Cortex of kidney (tissue), 1 donor: Measurements from ENCODE around the gene GSAP.

Experiments
- DNase-seq: peaks from one replicate; lab custom pipeline; 2025; lab: John Stamatoyannopoulos, UW

Gene GSAP

DNA sequence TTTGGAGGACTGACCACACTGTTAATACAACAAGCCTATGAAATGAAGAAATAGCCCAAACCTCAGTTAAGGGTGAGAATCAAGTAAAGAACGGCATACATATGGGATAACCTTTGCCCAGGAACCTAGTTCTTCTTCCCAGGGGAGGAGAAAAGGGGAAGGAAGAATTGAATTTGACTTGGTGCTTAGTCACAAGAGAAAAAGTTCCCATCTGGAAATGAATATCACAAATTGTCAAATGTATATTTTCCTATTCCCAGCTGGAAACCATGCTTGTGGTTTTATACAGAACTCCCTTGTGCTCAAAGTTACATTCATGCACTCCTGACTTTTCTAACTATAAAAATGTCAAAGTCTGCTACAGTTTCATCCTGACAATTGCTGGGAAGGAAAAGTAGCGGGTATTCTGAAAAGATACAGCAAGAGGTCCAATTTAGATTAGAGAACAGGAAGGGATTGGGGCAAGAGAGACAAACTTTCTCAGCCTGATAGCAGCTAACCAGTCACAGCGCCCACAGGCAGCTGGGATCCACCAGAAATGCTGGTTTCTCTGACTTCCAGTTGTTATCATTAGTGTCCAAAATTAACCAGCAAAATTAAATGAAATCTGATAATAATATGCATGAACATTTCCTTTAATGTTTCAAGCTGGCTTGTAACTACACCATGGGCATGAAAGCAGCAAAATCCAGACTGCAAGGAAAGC is 18.6 kb upstream of the GSAP start:
- DNase-seq = no peak

GRCh38 chr7:77433901-77434300 is 17.8 kb upstream of the GSAP start:
- no peak for DNase-seq

DNA sequence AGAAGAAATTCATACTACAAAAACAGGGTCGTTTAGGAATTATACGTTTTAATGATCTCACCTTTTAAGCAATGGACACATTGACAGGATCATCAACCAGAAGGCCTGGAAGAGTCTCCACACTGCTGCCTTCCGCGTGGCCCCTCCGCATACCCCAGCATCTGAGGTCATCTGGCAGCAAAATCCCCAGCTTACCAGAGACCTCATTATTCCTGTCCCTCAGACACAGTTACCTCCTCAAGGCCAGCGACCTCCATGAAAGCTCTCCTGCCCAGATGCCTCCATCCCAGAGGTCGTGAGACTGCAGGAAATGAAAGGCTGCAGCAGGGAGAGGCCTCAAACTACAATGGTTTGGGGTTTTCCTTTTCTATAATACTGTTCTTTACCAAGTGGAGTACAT is 14.8 kb upstream of the GSAP start:
- no peak for DNase-seq

DNA sequence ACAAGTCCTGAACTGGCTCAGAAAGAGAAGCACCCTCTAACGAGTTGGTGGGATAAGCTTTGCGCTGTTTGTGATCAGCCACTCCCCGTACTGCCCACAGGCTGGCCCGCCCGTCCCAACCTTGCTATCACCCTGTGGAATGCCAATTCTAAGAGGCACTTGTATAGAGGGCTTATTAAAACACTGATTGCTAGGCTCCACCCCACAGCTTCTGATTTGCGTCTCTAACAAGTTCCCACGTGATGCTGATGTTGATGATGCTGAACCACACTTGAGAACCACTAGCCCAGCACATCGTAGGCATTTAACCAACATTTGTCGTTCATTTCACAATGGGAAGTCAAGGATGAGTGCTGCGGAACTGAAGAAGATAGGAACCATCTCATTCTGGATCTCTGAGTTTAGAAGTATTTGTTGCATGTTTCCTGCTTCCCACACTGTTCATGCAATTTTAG is 12.7 kb upstream of the GSAP start:
- no peak for DNase-seq

DNA sequence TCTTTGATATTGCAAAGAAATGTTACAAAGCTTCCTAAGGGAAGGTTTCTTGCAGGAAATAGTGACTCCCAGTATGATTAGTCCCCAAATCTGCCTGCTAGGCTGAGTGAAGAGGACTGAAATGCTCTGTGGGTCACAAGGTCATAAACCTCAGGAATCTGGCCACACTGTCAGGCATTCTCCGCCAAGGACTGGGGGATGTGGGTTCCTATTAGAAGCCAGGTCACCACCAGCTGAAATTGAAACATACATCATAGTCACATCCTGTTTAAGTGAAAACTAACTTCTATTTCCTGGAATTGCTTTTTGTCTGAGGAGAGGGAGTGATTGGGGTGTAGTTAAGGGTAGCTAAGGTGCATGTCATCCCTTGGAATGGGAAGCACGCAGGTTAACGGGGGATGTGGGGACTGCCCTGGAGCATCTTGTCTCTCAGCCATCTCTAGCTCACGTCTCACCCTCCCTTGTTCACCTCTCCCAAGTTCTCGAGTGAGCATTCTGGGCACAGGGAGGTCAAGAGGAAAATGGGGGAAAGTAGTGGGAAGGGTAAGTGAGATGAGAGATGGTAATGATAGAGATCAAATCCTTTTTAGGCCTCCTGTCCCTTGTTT is 12.0 kb upstream of the GSAP start:
- DNase-seq = no peak

DNA sequence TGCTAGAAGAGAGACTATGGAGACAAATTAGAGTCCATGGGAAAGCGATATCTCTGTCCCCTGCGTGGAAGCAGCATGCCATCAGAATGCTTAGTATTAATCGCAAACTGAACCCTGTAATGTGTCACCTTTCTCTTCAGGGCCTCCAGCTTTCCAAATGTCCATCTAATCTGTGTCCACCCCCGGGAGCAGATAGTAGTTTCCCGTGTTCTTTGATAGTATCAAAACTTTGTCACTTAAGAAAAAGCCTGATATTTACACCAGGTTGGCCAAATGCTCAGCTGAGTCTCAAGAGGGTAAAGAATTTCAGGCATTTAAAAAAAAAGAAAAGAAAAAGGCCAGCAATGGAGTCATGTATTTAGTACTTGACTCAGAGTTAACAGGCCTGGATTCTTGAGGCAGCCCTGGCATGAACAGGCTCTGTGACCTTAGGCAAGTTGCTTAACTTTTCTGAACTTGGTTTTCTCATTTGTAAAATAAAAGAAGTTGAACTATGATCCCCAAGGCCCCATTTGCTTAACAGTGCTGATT is 10.4 kb upstream of the GSAP start:
- no peak for DNase-seq

GRCh38 chr7:77426052-77426404 is 9.9 kb upstream of the GSAP start:
- no peak for DNase-seq

DNA sequence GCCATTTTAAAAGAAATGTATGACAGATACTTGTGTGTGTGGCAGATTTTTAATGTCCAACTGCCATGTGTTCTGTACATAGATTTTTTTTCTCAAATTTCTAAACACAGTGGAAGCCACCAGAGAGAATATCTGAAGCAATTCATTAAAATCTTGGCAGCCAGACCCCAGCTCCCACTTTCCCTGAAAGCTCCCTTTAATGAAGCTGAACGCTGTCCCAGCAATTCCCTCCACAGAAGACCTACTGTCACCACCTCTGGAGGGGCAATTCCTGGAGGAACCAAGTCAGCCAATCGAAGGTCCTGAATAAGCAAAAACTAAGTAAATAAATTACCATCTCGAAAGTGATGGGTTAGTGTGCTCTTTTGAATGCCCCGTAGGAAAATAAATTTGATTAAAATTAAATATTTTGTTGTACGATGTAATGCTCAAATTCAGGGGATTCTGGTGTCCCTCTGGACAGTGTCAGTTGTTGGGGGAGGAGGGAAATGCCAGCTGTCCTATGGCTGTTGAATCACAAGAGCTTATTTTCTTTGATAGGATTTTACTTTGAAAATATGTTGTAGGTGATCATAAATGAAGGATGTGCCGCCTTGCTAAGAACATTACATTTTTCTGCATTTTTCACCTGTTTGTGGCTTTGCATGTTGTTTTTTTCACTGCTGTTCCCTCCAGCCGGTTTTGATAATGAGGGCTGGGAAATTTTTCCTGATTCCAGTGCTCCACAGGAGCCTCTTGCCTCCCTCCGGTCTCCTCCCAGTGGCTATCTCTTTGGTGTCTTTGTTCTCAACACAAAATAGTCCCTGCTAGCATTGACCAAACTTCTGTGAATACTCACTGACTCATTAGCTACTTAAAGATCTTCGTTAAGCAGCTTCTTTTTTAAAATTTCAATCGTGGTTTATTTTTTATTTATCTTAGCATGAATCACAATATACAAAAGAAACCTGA is 9.2 kb upstream of the GSAP start:
- no peak for DNase-seq

GRCh38 chr7:77422500-77422899 is 6.4 kb upstream of the GSAP start:
- DNase-seq = no peak

DNA sequence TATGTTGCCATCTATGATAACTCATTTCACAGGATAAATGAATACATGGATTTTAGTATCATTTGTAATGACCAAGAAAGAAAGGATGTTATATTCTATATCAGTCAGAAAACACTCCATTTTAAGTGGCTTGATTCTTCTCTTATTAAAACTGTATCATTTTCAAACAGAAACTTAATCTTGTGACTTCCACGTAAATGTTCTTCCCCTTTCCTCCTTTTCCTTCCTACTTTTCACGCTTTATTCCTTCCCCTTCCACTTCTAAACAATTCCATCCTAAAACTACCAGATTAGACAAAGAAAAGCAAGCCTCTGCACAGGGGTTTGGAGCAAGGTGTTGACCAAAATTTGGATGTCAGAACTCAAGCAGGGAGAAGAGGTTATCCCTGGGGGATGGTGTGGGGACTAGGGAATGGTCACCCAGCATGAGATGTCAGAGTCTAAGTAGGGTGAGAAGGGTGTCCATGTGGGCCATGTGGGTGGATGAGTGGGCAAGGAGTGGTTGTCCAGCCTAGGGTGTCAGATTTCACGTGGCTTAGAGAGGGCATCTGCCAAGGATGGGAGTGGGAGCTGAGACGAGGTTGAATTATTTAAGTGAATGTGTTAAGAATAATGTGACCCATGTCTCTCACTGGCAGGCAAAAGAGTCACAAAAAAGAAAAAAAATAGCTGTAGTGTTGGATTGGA is 5.0 kb upstream of the GSAP start:
- DNase-seq = no peak

GRCh38 chr7:77420438-77420837 is 4.3 kb upstream of the GSAP start:
- DNase-seq = no peak

- no peak for DNase-seq
Measured at GRCh38 chr7:77419102-77419501, 3.0 kb upstream of the GSAP start.

GRCh38 chr7:77417801-77418200 is 1.7 kb upstream of the GSAP start:
- no peak for DNase-seq

- no peak for DNase-seq
Measured at GRCh38 chr7:77416621-77417371, 647 bp upstream of the GSAP start.

GRCh38 chr7:77415476-77415822 is 700 bp downstream of the GSAP start:
- DNase-seq = no peak

- DNase-seq = no peak
Measured at GRCh38 chr7:77413861-77414424, 2.2 kb downstream of the GSAP start.

DNA sequence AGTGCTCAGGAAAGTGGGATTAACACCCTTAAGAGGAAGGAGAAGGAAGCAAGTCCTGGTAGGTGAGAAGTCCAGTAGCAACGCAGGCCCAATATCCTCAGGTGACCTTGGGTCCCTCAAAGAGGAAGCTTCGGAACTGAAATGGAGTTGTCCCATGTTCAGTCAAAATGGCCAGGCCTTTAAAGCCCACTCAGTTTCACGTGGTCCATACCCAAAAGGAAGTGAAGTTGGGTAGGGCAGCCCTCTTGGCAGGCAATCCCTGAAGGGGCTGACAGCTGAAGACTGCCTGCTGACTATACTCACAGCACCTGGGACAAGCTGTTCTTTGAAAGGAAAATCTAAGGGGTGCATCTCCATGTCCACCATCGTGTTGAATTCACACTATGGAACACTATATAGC is 3.0 kb downstream of the GSAP start:
- DNase-seq = no peak

DNA sequence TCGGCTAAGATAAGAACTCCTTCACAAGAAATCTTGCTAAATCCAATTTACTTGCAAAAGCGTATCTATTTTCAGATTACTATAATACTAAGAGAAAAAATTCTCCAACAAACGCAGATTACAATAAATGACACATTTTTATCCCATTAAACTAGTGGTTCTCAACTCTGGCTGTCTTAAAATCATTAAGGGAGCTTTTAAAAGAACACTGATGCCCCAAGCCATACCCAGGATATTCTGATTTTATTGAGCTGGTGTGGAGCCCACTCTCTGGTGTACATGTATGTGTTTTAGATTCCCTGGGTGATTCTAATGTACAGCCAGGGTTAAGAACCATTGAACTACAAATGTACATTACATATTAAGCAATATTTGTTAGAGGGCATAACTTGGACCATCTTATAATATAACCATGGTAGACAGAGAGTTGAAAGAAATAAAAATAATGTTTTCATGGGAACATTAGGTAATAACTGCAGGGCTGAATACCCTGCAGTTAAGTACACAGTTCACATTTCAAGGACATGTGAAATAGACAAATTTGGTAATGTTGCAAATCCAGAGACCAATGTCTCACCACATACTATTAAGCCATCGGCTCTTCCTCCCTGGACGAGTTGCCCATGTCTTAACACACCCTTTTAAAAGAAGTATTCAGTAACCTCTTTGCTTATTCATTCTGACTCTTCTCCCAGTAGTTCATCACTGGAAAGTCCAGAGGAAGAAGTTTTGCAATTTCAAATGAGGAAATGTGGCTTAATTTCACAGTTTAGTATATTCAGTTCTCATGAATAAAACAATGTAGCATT is 6.2 kb downstream of the GSAP start:
- DNase-seq = no peak

GRCh38 chr7:77409005-77409738 is 7.0 kb downstream of the GSAP start:
- DNase-seq = no peak

- no peak for DNase-seq
Measured at GRCh38 chr7:77407906-77408305, 8.2 kb downstream of the GSAP start.
